H1 (cell line): ENCODE measurements around the gene SCIMP. TPM values are rescaled to one million over a fixed set of nuclear protein-coding genes. Genes with fewer than 3 reads are reported as not detected.

Experiments used
- CHD2 ChIP-seq: IDR thresholded peaks from 2 replicates; pipeline ENCODE4 v1.6.1; 2012; ENCODE audit warnings: low read length, improper control_type of control experiment
- E2F6 ChIP-seq: IDR thresholded peaks from 2 replicates; pipeline ENCODE4 v1.6.1; 2012; ENCODE audit warnings: inconsistent platforms
- MAX ChIP-seq: IDR thresholded peaks from 2 replicates; pipeline ENCODE4 v1.6.1; 2012; ENCODE audit warnings: inconsistent platforms
- POLR2A ChIP-seq, 2 experiments: IDR thresholded peaks; 1 replicate in 1 of 2; 2 replicates in 1 of 2; pipeline ENCODE4 v1.6.1; 2011; ENCODE audit warnings: low read depth in 2 of 2, low read length in 2 of 2, mild to moderate bottlenecking in 2 of 2; ENCODE audit errors: control extremely low read depth in 1 of 2
- SIX5 ChIP-seq: IDR thresholded peaks from 2 replicates; pipeline ENCODE4 v1.6.1; 2011; ENCODE audit warnings: mild to moderate bottlenecking, low read depth, low read length
- SP4 ChIP-seq: IDR thresholded peaks from 2 replicates; pipeline ENCODE4 v1.6.1; 2012; ENCODE audit warnings: low read length, inconsistent platforms
- SRF ChIP-seq: IDR thresholded peaks from 2 replicates; pipeline ENCODE4 v1.6.1; 2011; ENCODE audit warnings: mild to moderate bottlenecking, low read depth, low read length, moderate library complexity
- YY1 ChIP-seq: IDR thresholded peaks from 2 replicates; pipeline ENCODE4 v1.6.1; 2011; ENCODE audit warnings: low read depth, mild to moderate bottlenecking, low read length
- polyA plus RNA-seq, 7 experiments: library from polyadenylated mRNA; depleted of rRNA in 3 of 7; stranded (reverse) in 5 of 7; unstranded in 2 of 7; fragments of >200 nt in 5 of 7; fragments of 200-250 nt in 2 of 7; gene quantifications; 1 replicate in 5 of 7; 2 replicates in 1 of 7; 4 replicates in 1 of 7; pipeline versions ENCODE4 v1.2.1 to v1.2.3, GENCODE V29; 2011 to 2013; ENCODE audit warnings: missing spikeins in 2 of 7, mixed read lengths in 2 of 7
- total RNA-seq: library from RNA; stranded (reverse); fragmentation: NEBNext Ultra II Directional; extraction: Animal tissue kit (Norgen Biotek cat#: 25700); gene quantifications from 2 replicates; pipeline ENCODE4 v1.2.1, GENCODE V29; 2021

Gene SCIMP
- total and polyA plus RNA-seq, 2 of the 8 experiments (the other 6 are each of a cell fraction or from before 2014, with no cell fraction given) = not detected

- no peak for TF ChIP-seq YY1
- no peak for TF ChIP-seq SIX5
- TF ChIP-seq MAX = no peak
- no peak for TF ChIP-seq E2F6
- no peak for TF ChIP-seq SRF
- no peak for TF ChIP-seq POLR2A (IDR thresholded peaks at IDR 0.05; ENCODE audit: control extremely low read depth in 1 of 2, low read depth in 2 of 2, low read length in 2 of 2)
- no peak for TF ChIP-seq CHD2
- no peak for TF ChIP-seq SP4
Measured at GRCh38 chr17:5260542-5260941, 25.9 kb upstream of the SCIMP start (continued).
